ENCODE data around the gene NES.

The NES gene

GRCh38 chr1:156640842-156641706 is 36.1 kb downstream of the NES start:
- Histone ChIP-seq H3K4me3 (ENCODE audit: low read length) (no peak overlapping the region), H3F3A (ENCODE audit: insufficient read depth, low read length) (peaks cover 13% of the 10 kb centered on the region), H2AFZ (ENCODE audit: low read length) (no peak overlapping the region), H3K4me1 (ENCODE audit: low read length) (no peaks in the 10 kb centered on the region), H3K79me2 (ENCODE audit: low read length) (no peaks in the 10 kb centered on the region), H3K9me2 (replicated peaks; ENCODE audit: insufficient read depth, low read length) (no peaks in the 10 kb centered on the region), H3K27ac (ENCODE audit: low read length) (no peak overlapping the region), H3K9ac (ENCODE audit: low read length) (no peak overlapping the region), H3K27me3 (replicated peaks; ENCODE audit: insufficient read depth, low read length) (no peaks in the 10 kb centered on the region), H3K36me3 (replicated peaks; ENCODE audit: insufficient read depth, low read length) (0 out of 2 replicates have a peak, but pooled peaks cover 5% of the 10 kb centered on the region), H3K4me2 (ENCODE audit: low read depth, low read length) (no peak overlapping the region), H4K20me1 (ENCODE audit: insufficient read depth, low read length) (0 out of 2 replicates have a peak, but pooled peaks cover 7% of the 10 kb centered on the region), H3K9me3 (replicated peaks; ENCODE audit: insufficient read depth, low read length) (no peaks in the 10 kb centered on the region)
- DNase-seq, result no peak
- TF ChIP-seq EZH2phosphoT487 (IDR thresholded peaks at IDR 0.05; ENCODE audit: low read length), result no peak
- TF ChIP-seq CTCF (IDR thresholded peaks at IDR 0.05; ENCODE audit: low read length), result no peak
- TF ChIP-seq EZH2 (optimal IDR thresholded peaks at IDR 0.05; ENCODE audit: low read depth, low read length), result no peak

DNA sequence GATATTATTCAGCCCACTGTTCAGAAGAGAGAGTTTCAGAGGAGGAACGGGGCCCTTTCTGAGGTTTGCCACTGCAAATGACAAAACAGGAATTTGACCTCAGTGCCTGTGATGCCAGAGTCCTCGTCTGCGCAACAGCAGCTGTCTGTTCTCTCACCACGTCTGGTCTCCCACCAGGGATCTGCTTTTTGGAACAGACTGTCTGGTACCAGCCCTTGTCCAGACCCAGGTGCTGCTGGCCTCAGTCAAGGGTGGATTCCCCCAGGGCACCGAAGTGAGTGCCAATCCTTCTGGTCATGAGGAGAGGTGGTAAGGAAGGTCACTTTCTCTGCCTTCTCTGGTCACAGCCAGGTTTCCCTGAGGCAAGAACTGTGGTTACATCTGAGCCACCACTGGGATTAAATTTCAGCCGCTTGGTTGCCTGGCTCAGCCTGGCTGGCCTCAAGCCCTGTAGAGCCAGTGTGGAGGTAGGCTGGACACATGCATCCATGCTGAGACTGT is 37.6 kb downstream of the NES start:
- no peak for DNase-seq
- H3K36me3 ChIP-seq (replicated peaks; ENCODE audit: insufficient read depth, low read length), result no peaks in the 10 kb centered on the region
- 0 out of 2 replicates have a peak, but pooled peaks cover 7% of the 10 kb centered on the region for H4K20me1 ChIP-seq (ENCODE audit: insufficient read depth, low read length)
- no peak overlapping the region for H3K4me3 ChIP-seq (ENCODE audit: low read length)
- no peak overlapping the region for H3K27ac ChIP-seq (ENCODE audit: low read length)
- H3K27me3 ChIP-seq (replicated peaks; ENCODE audit: insufficient read depth, low read length), result no peaks in the 10 kb centered on the region
- H3F3A ChIP-seq (ENCODE audit: insufficient read depth, low read length), result peaks cover 13% of the 10 kb centered on the region
- H3K9ac ChIP-seq (ENCODE audit: low read length), result no peak overlapping the region
- H3K4me2 ChIP-seq (ENCODE audit: low read depth, low read length), result no peak overlapping the region
- H3K9me2 ChIP-seq (replicated peaks; ENCODE audit: insufficient read depth, low read length), result no peaks in the 10 kb centered on the region
- no peaks in the 10 kb centered on the region for H3K79me2 ChIP-seq (ENCODE audit: low read length)
- TF ChIP-seq EZH2 (optimal IDR thresholded peaks at IDR 0.05; ENCODE audit: low read depth, low read length) (no peak), EZH2phosphoT487 (IDR thresholded peaks at IDR 0.05; ENCODE audit: low read length) (no peak), CTCF (IDR thresholded peaks at IDR 0.05; ENCODE audit: low read length) (no peak)
- H3K4me1 ChIP-seq (ENCODE audit: low read length), result no peaks in the 10 kb centered on the region
- H2AFZ ChIP-seq (ENCODE audit: low read length), result no peak overlapping the region
- no peaks in the 10 kb centered on the region for H3K9me3 ChIP-seq (replicated peaks; ENCODE audit: insufficient read depth, low read length)

GRCh38 chr1:156638189-156638985 is 38.8 kb downstream of the NES start:
- Histone ChIP-seq H3K9me3 (replicated peaks; ENCODE audit: insufficient read depth, low read length) (no peaks in the 10 kb centered on the region), H3K4me1 (ENCODE audit: low read length) (no peaks in the 10 kb centered on the region), H3K27me3 (replicated peaks; ENCODE audit: insufficient read depth, low read length) (no peaks in the 10 kb centered on the region), H2AFZ (ENCODE audit: low read length) (no peak overlapping the region), H4K20me1 (ENCODE audit: insufficient read depth, low read length) (0 out of 2 replicates have a peak, but pooled peaks cover 7% of the 10 kb centered on the region), H3F3A (ENCODE audit: insufficient read depth, low read length) (peaks cover 13% of the 10 kb centered on the region), H3K79me2 (ENCODE audit: low read length) (no peaks in the 10 kb centered on the region), H3K9me2 (replicated peaks; ENCODE audit: insufficient read depth, low read length) (no peaks in the 10 kb centered on the region), H3K9ac (ENCODE audit: low read length) (no peak overlapping the region), H3K4me3 (ENCODE audit: low read length) (no peak overlapping the region), H3K27ac (ENCODE audit: low read length) (no peak overlapping the region), H3K36me3 (replicated peaks; ENCODE audit: insufficient read depth, low read length) (no peaks in the 10 kb centered on the region), H3K4me2 (ENCODE audit: low read depth, low read length) (no peak overlapping the region)
- TF ChIP-seq EZH2 (optimal IDR thresholded peaks at IDR 0.05; ENCODE audit: low read depth, low read length) (no peak), CTCF (IDR thresholded peaks at IDR 0.05; ENCODE audit: low read length) (no peak), EZH2phosphoT487 (IDR thresholded peaks at IDR 0.05; ENCODE audit: low read length) (no peak)
- DNase-seq, result no peak

Measured in MM.1S (cell line).